ENCODE data around the gene SLC7A6. TPM values are rescaled to one million over a fixed set of nuclear protein-coding genes. Genes with fewer than 3 reads are reported as not detected.

Gene SLC7A6
- total RNA-seq, 3 donors from 2014 or later = 43.2 to 284 (median 65.2) TPM

GRCh38 chr16:68255712-68256111, 8.6 kb upstream of the SLC7A6 start:
- Histone ChIP-seq H3K9me3 (no peaks in the 10 kb centered on the region), H3K4me3 (no peak overlapping the region), H3K27ac (no peak overlapping the region), H3K4me1 (no peaks in the 10 kb centered on the region), H3K36me3 (peaks cover 5% of the 10 kb centered on the region), H3K27me3 (no peaks in the 10 kb centered on the region)
- DNase-seq (ENCODE audit: low spot score in 2 of 2) = no peak
- intact Hi-C loops (cut with DNase I; ENCODE audit: low total_unique reads) = loop anchor here (1.0 kb wide), 1 partner anchor 28 kb away; no protein-coding TSS in a partner anchor
- TF ChIP-seq POLR2A (IDR thresholded peaks at IDR 0.05) (no peak), POLR2AphosphoS5 (IDR thresholded peaks at IDR 0.05) (no peak), CTCF (IDR thresholded peaks at IDR 0.05) (no peak)

DNA sequence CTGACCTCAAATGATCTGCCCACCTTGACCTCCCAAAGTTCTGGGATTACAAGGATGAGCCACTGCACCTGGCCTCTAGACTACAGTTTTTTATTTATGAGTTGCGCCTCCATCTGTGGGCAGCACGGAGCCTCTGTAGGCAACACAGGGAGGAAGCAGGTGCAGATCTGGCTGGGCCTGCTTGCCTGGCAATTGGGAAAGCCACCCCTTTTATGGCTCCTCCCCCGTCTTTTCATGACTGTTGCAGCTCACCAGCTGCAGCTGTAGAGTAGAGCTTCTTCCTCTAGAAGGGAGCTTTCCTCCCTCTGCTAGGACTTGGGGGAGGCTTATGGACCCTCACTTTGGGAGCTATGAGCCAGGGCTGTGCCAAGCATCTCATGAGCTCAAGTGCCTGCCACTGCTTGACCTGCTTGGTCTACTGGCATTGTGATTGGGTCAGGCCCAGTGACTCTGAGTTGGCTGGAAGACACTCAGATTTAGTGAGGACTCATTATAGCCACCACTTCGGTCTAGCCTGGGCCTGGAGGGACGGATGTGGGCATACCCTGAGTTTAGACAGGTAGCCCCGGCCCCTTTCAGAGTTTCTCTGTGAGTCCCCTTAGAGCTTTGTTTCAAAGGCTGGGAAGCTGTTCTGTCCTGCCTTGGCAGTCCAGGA, 6.9 kb upstream of the SLC7A6 start:
- Histone ChIP-seq H3K36me3 (peaks cover 5% of the 10 kb centered on the region), H3K4me3 (no peak overlapping the region), H3K27ac (peak overlapping the region; percentile 52 to 72), H3K9me3 (no peaks in the 10 kb centered on the region), H3K27me3 (no peaks in the 10 kb centered on the region), H3K4me1 (no peaks in the 10 kb centered on the region)
- no peak for DNase-seq (ENCODE audit: low spot score in 2 of 2)
- intact Hi-C loops (cut with DNase I; ENCODE audit: low total_unique reads) = no loop called here
- TF ChIP-seq POLR2A (IDR thresholded peaks at IDR 0.05) = no peak
- TF ChIP-seq CTCF (IDR thresholded peaks at IDR 0.05) = no peak
- no peak for TF ChIP-seq POLR2AphosphoS5 (IDR thresholded peaks at IDR 0.05)

DNA sequence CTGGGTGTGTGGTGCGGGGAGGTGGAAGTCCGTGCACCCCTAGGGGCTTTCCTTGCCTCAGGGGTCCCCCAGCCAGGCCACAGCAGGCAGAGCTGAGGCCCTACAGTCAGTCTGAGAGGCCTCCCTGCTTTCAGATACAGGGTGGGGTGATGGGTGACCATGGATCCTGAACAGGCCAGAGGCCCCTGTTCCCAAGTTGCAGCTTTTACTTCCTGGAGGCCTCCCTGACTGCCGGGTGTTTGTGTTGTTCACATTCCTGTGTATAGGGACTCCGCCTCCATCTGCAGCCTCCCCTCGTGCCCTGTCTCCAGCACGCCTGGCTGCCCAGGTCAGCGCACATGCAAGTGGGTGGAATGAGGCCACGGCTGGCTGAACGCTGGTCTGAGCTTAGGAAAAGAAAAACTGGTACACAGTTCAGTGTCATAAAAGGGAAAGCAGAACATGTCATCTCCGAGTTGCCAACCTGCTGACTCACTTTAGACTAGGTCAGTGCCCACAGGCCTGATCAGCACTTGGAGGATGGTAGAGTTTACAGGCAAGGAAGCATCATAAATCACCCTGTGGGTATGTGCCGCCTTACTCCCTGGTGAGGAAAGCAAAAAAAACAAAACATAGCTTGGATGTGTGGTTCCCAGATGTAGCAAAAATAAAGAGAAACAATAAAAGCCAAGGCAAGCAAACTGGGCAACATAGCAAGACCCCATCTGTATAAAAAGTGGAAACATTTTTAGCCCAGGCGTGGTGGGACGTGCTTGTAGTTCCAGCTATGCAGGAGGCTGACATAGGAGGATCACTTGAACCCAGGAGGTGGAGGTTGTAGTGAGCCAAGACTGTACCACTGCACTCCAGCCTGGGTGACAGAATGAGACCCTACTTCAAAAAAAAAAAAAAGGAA, 6.2 kb upstream of the SLC7A6 start:
- Histone ChIP-seq H3K4me3 (no peak overlapping the region), H3K27ac (peak overlapping the region; percentile 52 to 72), H3K27me3 (no peaks in the 10 kb centered on the region), H3K9me3 (no peaks in the 10 kb centered on the region), H3K4me1 (no peaks in the 10 kb centered on the region), H3K36me3 (peaks cover 5% of the 10 kb centered on the region)
- no peak for TF ChIP-seq POLR2A (IDR thresholded peaks at IDR 0.05)
- no peak for TF ChIP-seq CTCF (IDR thresholded peaks at IDR 0.05)
- no peak for TF ChIP-seq POLR2AphosphoS5 (IDR thresholded peaks at IDR 0.05)
- no peak for DNase-seq (ENCODE audit: low spot score in 2 of 2)
- intact Hi-C loops (cut with DNase I; ENCODE audit: low total_unique reads) = no loop called here

- DNase-seq (ENCODE audit: low spot score in 2 of 2) = no peak
- no peak for TF ChIP-seq POLR2A (IDR thresholded peaks at IDR 0.05)
- no peak for TF ChIP-seq POLR2AphosphoS5 (IDR thresholded peaks at IDR 0.05)
- no peak for TF ChIP-seq CTCF (IDR thresholded peaks at IDR 0.05)
- intact Hi-C loops (cut with DNase I; ENCODE audit: low total_unique reads) = no loop called here
- peaks cover 5% of the 10 kb centered on the region for H3K36me3 ChIP-seq
- H3K27me3 ChIP-seq = no peaks in the 10 kb centered on the region
- no peaks in the 10 kb centered on the region for H3K9me3 ChIP-seq
- H3K4me1 ChIP-seq = no peaks in the 10 kb centered on the region
- no peak overlapping the region for H3K4me3 ChIP-seq
- no peak overlapping the region for H3K27ac ChIP-seq
These were observed 5.1 kb upstream of the SLC7A6 start for GRCh38 chr16:68259007-68259825.
